Esophagus muscularis mucosa (tissue), 4 donors: ENCODE data around the gene PIP4P1. TPM values are rescaled to one million over a fixed set of nuclear protein-coding genes. Genes with fewer than 3 reads are reported as not detected.
A peak's percentile ranks its signal among the peaks of the same experiment; 100 is the strongest.
"Not testable (repeated sequence)": the region's sequence is repeated elsewhere in the genome, so short reads cannot be mapped to it uniquely, and the experiment has no call there.

Source experiments
- DNase-seq: peaks from one replicate; pipeline ENCODE4 v3.0.0-alpha.2; 2017; ENCODE audit errors: extremely low spot score
- H3K27ac ChIP-seq, 4 donors: fragments of 200-600 bp; sonication (generic); replicated peaks in 1 of 4; 1 replicate in 3 of 4; 2 replicates in 1 of 4; pipeline ENCODE4 v1.5.1; 2016 to 2019; ENCODE audit warnings: mild to moderate bottlenecking in 1 of 4
- H3K27me3 ChIP-seq, 4 donors: fragments of 200-600 bp; sonication (generic); one replicate each; pipeline versions ENCODE4 v1.5.1 to v1.6.0; 2016 to 2019
- H3K36me3 ChIP-seq, 4 donors: fragments of 200-600 bp; sonication (generic); one replicate each; pipeline ENCODE4 v1.5.1; 2016 to 2019
- H3K4me1 ChIP-seq, 4 donors: fragments of 200-600 bp; sonication (generic); one replicate each; pipeline ENCODE4 v1.5.1; 2016 to 2019
- H3K4me3 ChIP-seq, 4 donors: fragments of 200-600 bp; sonication (generic); 1 replicate in 2 of 4; 2 replicates in 2 of 4; pipeline ENCODE4 v1.5.1; 2016 to 2019; ENCODE audit warnings: mild to moderate bottlenecking in 4 of 4, moderate library complexity in 1 of 4
- H3K9me3 ChIP-seq, 4 donors: fragments of 200-600 bp; sonication (generic); 1 replicate in 3 of 4; 2 replicates in 1 of 4; pipeline ENCODE4 v1.5.1; 2016 to 2019
- CTCF ChIP-seq, 3 experiments: fragments of 200-600 bp in 2 of 3; fragments of 450-650 bp in 1 of 3; sonication (generic) in 2 of 3; IDR thresholded peaks; one replicate each; pipeline ENCODE4 v1.5.1; 2017 to 2019; ENCODE audit warnings: antibody characterized with exemption in 3 of 3, mild to moderate bottlenecking in 2 of 3, moderate library complexity in 1 of 3
- EP300 ChIP-seq: sonication (generic); formaldehyde crosslinking; IDR thresholded peaks from one replicate; pipeline ENCODE4 v1.6.1; 2017; ENCODE audit warnings: antibody characterized with exemption
- POLR2A ChIP-seq: fragments of 450-650 bp; IDR thresholded peaks from one replicate; pipeline ENCODE4 v1.6.1; 2017; ENCODE audit warnings: antibody characterized with exemption, moderate library complexity, mild to moderate bottlenecking, low read depth
- POLR2AphosphoS5 ChIP-seq, 2 donors: sonication (generic); formaldehyde crosslinking; IDR thresholded peaks; one replicate each; pipeline ENCODE4 v1.6.1; 2017; ENCODE audit warnings: antibody characterized with exemption in 2 of 2
- WGBS: methylation state at CpG from one replicate; pipeline ENCODE4 v1.1.5; 2018; 5-methylcytosine and 5-hydroxymethylcytosine counted together
- intact Hi-C: fragments of 100-400 bp; cut with DNase I; formaldehyde crosslinking; loops from one replicate; pipeline ENCODE4 v1.15.1; 2023
- total RNA-seq, 4 donors: library from RNA; depleted of rRNA; stranded (reverse); fragments of >200 nt; gene quantifications; one replicate each; pipeline versions ENCODE4 v1.1.0 to v1.2.1, GENCODE V29; 2016

The PIP4P1 gene
- total RNA-seq = 10 to 100 TPM; 18.7 to 27.9 (median 24.5) TPM

- Histone ChIP-seq H3K27ac (peak within 1 kb of the TSS; percentile 95 to 97 (median 96)), H3K36me3 (peaks cover 25 to 36% (median 33%) of the 10 kb centered on the region in 4 donors), H3K4me3 (peak within 1 kb of the TSS; percentile 74 to 99 (median 94)), H3K27me3 (no peaks in the 10 kb centered on the region), H3K4me1 (peaks cover 21 to 38% (median 31%) of the 10 kb centered on the region in 4 donors), H3K9me3 (no peaks in the 10 kb centered on the region)
- peak; percentile 85 for TF ChIP-seq POLR2A
- TF ChIP-seq POLR2AphosphoS5 (IDR thresholded peaks at IDR 0.05) = peak; percentile 91 to 98
- TF ChIP-seq EP300 = no peak
- TF ChIP-seq CTCF (IDR thresholded peaks at IDR 0.05) = peak in 1 of 3 experiments; percentile 15
- intact Hi-C loops = loop anchor here (2.0 to 10.0 kb wide), 4 partner anchors 134 to 643 kb away; partner anchors contain the start of genes METTL17 and TMEM253
- peak; percentile 100 for DNase-seq
- under 1% methylated on average over 40 of the region's 67 CpGs for WGBS
Measured at GRCh38 chr14:20461225-20462141, at the start of gene PIP4P1. Gene PIP4P1 (minus strand): TSS chr14:20461434. CDS start chr14:20461325, 109 bp downstream.

- no peaks in the 10 kb centered on the region for H3K36me3 ChIP-seq
- H3K4me1 ChIP-seq = no peaks in the 10 kb centered on the region
- no peak for DNase-seq
- intact Hi-C loops = no loop called here
- no peaks in the 10 kb centered on the region for H3K27me3 ChIP-seq
- no peak overlapping the region for H3K4me3 ChIP-seq
- H3K27ac ChIP-seq = no peak overlapping the region
- whole genome bisulfite sequencing = 87% methylated on average over 8 of the region's 8 CpGs
- TF ChIP-seq POLR2AphosphoS5 (IDR thresholded peaks at IDR 0.05) = no peak
- no peak for TF ChIP-seq CTCF (IDR thresholded peaks at IDR 0.05)
- no peak for TF ChIP-seq EP300
- no peak for TF ChIP-seq POLR2A
- H3K9me3 ChIP-seq = no peaks in the 10 kb centered on the region
Measured at GRCh38 chr14:20508367-20508766, 47.1 kb upstream of the PIP4P1 start.

GRCh38 chr14:20507537-20507936 lies 46.3 kb upstream of the PIP4P1 start:
- H3K27ac ChIP-seq, H3K36me3 ChIP-seq, H3K27me3 ChIP-seq, H3K4me1 ChIP-seq, DNase-seq, H3K4me3 ChIP-seq, intact Hi-C loops, H3K9me3 ChIP-seq: not testable (repeated sequence)
- 92% methylated on average over 3 of the region's 3 CpGs for WGBS

GRCh38 chr14:20506752-20507151 lies 45.5 kb upstream of the PIP4P1 start:
- no CpG with 5 or more reads among the region's 30 CpGs for WGBS

GRCh38 chr14:20506276-20506675 lies 45.0 kb upstream of the PIP4P1 start:
- H3K9me3 ChIP-seq, intact Hi-C loops, H3K4me1 ChIP-seq, H3K27me3 ChIP-seq, H3K4me3 ChIP-seq, H3K27ac ChIP-seq, H3K36me3 ChIP-seq, DNase-seq: not testable (repeated sequence)
- 96% methylated on average over 14 of the region's 30 CpGs for WGBS

More at GRCh38 chr14:20506752-20507151, 45.5 kb upstream of the PIP4P1 start:
- DNase-seq, H3K36me3 ChIP-seq, H3K4me3 ChIP-seq, H3K9me3 ChIP-seq, H3K27ac ChIP-seq, intact Hi-C loops, H3K4me1 ChIP-seq, H3K27me3 ChIP-seq: not testable (repeated sequence)

GRCh38 chr14:20503898-20504297 lies 42.7 kb upstream of the PIP4P1 start:
- H3K9me3 ChIP-seq = no peaks in the 10 kb centered on the region
- TF ChIP-seq EP300 (no peak), POLR2A (no peak)
- H3K4me3 ChIP-seq = no peak overlapping the region
- no peaks in the 10 kb centered on the region for H3K27me3 ChIP-seq
- H3K27ac ChIP-seq = no peak overlapping the region
- no peaks in the 10 kb centered on the region for H3K36me3 ChIP-seq
- intact Hi-C loops = no loop called here
- H3K4me1 ChIP-seq = no peaks in the 10 kb centered on the region
- 63% methylated on average over 6 of the region's 6 CpGs for WGBS
- DNase-seq = no peak
